ENCODE measurements around the gene SLC13A4.
"Not testable (repeated sequence)": the region's sequence is repeated elsewhere in the genome, so short reads cannot be mapped to it uniquely, and the experiment has no call there.

Gene SLC13A4, protein sequence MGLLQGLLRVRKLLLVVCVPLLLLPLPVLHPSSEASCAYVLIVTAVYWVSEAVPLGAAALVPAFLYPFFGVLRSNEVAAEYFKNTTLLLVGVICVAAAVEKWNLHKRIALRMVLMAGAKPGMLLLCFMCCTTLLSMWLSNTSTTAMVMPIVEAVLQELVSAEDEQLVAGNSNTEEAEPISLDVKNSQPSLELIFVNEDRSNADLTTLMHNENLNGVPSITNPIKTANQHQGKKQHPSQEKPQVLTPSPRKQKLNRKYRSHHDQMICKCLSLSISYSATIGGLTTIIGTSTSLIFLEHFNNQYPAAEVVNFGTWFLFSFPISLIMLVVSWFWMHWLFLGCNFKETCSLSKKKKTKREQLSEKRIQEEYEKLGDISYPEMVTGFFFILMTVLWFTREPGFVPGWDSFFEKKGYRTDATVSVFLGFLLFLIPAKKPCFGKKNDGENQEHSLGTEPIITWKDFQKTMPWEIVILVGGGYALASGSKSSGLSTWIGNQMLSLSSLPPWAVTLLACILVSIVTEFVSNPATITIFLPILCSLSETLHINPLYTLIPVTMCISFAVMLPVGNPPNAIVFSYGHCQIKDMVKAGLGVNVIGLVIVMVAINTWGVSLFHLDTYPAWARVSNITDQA

DNA sequence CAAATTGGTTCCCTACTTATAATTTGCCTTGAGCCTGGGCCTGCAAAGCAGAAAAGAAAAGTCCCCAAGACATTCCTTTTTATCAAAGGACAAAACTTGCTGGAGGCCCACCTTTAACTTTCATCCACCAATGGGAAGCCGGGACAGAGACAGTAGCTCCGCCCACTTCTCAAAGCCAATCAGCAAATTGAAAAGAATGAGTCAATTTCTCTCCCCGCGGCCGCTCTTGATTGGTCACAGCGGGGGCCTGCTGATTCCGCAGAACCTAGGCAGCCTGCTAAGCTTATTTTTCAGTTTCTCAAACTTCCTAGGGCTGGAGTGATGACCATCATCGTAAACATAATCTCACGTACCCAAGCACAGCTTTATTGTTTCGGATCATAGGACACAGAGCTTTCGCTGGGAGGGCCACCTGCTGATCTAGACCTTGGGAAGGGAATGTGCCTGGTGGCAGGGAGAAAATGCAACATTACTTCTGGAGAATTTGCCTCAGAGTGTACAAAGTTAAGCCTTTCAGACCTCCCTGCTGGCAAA, at the start of gene SLC13A4:
TSS of gene SLC13A4 (minus strand) at position 51 of the 534 bp plus-strand sequence. CDS start 690 bp downstream, outside the sequence.
- in situ Hi-C loops (cut with MboI; ENCODE audit: low sequenced_read_pairs): no loop called here

DNA sequence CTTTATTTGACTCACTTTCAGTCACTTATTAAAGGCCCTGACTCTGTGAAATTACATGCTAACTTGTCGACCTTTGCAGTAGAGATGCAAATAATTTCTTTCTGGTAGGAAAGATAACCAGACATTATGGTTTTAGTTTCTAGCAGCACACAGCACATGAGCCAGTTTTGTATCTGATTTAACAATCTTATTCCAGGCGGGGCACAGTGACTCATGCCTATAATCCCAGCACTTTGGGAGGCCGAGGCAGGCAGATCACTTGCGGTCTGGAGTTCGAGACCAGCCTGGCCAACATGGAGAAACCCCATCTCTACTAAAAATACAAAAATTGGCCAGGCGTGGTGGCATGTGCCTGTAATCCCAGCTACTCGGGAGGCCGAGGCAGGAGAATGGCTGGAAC, 47.9 kb upstream of the SLC13A4 start:
- in situ Hi-C loops (cut with MboI; ENCODE audit: low sequenced_read_pairs): not testable (repeated sequence)

DNA sequence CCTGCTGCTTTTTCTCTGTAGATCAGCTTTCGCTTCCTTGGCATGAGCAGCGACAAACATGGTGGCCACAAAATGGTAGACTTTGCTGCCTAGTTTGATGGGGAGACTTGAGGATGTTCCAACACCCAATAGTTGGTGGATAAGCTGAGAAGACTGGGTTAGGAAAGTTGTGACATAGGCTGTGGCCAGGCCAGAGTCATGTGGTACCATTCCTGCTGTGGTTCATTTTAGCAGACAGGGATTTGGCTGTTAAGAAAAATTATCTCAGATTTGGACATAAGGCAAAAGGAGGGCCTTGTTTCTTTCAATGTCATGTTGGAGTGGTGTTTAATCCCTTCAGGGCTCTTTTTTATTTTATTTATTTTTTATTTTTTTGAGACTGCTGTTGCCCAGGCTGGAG, 47.2 kb upstream of the SLC13A4 start:
- in situ Hi-C loops (cut with MboI; ENCODE audit: low sequenced_read_pairs): no loop called here

DNA sequence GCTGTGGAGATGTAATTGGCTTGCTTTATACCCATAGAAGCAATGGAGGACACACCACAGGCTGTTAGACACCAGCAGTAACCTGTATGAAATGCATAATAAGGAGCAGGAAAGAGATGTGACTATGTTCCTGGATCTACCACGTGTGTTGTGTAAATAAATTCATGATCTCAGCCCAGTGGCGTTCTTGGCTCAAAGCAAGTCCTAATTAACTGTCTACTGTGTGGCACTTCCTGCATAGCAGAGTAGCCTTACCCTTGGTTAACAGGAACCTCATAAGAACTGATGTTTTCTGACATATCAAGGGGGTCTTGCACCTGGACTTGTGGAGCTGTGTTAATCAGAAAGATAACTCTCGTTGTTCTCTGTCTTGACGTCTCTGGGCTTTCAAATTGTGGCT, 46.3 kb upstream of the SLC13A4 start:
- in situ Hi-C loops (cut with MboI; ENCODE audit: low sequenced_read_pairs): no loop called here

DNA sequence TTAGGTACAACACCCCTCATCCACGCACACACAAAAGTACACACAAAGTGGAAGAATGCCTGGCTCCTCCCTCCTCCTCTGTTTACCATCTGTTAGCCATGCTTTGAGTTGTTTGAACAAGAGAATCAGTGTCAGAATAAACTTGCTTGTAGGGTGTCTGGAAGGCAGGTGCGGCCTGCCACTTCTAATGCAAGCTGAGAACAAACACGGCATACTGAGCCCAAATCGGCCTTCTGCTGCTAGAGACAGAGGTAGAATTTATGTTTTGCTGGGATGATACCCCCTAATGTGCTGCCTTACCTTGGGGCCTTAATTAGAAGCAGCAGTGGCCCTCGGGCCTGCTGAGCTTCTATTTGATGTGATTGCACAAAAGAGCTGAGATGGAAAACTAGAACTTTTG, 45.5 kb upstream of the SLC13A4 start:
- in situ Hi-C loops (cut with MboI; ENCODE audit: low sequenced_read_pairs): no loop called here

DNA sequence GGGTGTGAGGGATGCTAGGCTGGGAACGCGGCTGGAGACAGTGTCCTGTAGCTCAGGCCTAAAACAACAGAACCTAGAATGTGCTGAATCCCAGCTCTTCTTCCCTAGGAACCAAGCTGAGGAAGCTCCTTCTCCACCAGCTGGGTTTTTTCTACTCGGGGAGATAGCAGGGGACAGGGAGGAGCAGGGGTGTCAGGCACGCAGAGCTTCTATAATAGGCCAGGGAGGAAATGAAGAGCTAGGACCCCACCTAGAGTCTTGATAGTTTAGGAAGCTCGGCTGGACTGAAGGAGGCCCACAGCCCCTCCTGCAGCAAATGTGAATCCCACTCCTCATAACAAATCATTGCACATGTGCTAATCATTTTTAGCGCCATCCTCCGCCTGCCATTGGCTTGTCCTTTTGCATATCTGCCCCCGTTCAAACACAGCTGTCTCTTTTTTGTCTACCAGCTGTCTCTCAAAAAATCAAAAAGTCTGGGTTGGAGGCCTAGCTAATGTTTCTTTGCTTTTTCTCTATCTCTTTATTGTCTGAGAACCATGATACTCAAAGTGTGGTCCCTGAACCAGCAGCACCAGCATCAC, 44.7 kb upstream of the SLC13A4 start:
- in situ Hi-C loops (cut with MboI; ENCODE audit: low sequenced_read_pairs): no loop called here

DNA sequence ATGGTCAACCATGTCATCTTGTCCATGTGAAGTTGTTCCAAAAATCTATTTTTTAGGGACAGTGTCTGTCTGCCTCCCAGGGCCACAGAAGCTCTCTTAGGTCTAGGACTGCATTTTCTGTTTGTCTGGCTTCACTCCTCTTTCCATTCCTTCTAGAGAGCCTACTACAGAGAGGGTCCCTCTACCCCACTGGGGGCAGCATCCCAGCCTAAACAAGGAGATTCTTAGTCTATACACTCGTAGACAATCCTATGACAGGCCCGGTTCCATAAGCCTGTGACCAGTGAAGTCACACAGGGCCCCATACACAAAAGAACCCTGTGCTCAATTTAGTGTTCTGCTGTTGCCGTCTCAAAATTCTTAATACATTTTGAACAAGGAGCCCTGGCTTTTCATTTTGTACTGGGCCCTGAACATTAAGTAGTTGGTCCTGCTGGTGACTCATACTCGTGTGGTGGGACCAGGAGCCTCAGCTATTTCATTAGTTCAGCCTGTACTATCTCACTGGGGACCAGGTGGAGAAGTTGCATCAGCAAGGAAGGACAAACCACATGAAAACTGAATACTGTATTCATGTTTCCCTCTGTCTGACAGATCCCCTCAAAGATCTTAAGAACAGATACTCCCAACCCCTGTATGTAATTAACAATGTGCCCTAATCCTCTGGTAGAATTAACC, 44.1 kb upstream of the SLC13A4 start:
- in situ Hi-C loops (cut with MboI; ENCODE audit: low sequenced_read_pairs): no loop called here

DNA sequence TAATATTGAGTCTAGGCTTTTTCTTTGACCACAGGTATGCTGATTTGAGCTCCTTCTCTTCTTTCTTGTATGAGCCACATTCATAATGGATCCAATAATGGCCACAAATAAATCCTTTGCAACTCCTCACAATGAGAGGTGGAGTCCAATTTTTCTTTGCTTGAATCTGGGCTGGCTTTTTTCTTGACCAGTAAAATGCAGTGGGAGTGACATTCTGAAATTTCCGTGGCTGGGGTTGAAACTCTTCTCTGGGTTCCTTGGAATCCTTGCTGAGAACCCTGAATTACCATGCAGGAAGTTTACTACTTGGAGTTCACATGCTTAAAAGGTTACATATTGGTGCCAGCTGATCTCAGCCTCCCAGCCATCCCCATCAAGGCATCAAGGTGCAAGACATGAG, 43.1 kb upstream of the SLC13A4 start:
- in situ Hi-C loops (cut with MboI; ENCODE audit: low sequenced_read_pairs): no loop called here

DNA sequence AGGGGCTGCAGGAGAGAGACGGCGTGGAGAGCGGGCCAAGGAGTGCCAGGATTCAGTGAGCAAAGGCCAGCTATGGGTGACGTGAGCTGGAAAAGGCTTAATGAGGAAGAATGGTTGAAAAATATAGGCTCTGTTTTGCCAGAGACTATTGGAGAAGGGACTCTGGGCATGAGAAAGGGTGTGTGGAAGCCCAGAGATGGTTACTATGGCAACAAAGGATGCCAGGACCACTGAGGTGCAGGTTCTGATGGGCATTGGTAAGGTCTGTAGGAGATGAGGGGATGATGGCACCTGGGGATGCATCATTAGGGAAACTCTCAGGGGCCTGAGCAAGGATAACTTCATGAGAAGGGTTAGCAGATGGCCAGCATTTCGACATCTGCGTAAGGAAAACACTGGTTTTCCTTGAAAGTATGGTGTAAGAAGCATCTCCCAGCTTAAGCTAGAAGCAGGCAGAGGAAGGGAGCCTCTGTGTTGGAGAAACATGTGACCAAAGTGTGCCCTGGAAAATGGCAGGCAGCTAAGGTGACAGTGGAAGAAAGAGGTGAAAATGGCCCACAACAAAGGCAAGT, 42.2 kb upstream of the SLC13A4 start:
- in situ Hi-C loops (cut with MboI; ENCODE audit: low sequenced_read_pairs): no loop called here

DNA sequence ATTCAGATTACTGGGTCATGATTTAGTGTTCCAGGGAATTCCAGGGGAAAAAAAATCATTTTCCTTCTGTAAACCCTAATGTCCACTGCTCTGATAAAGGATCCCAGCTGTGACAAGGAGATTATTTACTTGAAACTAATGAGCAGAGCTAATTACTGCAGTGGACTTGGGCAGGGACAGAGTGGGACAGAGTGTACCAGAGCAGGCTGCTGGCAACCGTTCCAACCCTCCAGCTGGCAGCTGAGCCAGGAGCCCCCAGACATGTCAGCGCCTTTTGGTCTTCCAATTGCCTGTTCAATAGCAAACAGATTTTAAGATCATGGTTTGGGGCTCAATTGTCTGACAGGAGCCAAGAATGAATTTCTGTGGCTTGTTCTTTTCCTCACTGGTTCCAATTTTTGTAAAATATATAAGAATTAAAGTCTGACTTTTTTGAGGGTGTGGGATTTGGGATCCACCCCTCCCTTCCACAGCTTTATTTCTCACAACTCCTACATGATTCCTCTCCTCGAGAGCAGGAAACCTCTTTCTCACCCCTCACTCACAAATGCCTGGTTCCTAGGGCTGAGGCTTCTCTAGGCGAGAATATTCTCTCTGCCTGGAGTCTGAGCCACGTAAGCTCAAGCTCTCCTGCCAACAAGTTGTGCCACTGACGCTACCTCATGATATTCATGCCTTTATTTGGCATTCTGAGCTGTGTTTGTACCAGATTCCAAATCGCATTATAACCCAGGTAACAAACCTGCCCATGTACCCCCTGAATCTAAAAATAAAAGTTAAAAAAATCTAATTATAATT, 41.2 kb upstream of the SLC13A4 start:
- in situ Hi-C loops (cut with MboI; ENCODE audit: low sequenced_read_pairs): no loop called here

DNA sequence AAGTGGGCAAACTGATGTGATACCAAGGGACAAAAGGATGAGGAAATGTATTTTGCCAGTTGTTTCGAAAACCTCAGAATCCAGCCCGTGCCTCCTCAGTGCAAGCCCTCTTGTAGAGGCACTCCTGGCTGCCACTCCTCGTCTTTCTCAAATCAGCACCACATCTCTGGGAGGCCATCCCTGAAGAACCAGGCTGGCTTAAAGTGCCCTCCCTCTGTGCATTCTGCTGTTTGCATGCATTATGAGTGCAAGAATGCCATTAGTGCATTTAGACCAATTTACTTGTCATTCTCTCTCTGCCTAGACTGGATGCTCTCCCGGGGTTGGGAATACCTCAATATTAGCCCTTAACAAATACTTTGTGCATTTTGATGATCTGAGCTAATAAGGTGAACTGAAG, 40.5 kb upstream of the SLC13A4 start:
- in situ Hi-C loops (cut with MboI; ENCODE audit: low sequenced_read_pairs): no loop called here

DNA sequence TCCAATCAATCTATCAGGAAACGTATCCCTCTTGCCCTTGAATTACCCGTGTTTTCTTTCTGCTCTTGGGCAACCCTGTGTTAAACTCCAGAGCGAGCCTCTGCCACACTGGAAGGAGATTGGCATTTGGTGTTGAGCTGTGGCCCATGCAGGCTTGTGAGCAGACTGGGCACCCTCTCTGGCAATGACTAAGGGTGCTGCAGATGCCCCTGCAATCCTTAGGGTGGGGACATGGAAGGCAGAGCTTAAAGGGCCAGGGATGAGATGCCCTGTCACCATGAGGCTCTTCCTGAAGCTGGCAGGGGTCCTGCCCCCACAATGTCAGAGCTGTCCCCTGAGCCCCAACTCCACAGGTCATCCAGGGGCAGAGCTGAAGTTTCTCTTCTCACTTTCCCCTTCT, 40.1 kb upstream of the SLC13A4 start:
- in situ Hi-C loops (cut with MboI; ENCODE audit: low sequenced_read_pairs): no loop called here

DNA sequence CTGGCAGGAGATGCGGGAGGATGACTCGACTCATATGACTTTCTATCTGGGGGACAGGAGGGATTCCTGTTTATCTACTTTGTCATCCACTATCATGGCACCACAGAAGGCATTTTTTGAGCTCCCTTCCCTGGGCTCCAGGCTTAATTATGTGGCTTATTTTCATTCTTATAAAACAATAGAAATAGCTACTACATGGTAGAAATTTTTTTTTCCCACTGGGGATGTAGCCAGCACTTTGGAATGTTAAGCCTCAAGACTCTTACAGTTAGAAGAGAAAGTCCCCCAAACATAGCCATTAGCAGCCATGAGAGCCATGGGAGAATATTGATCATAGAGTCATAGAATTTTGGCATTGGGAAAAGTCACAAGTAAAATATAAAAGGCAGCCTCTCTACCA, 35.3 kb upstream of the SLC13A4 start:
- in situ Hi-C loops (cut with MboI; ENCODE audit: low sequenced_read_pairs): no loop called here

DNA sequence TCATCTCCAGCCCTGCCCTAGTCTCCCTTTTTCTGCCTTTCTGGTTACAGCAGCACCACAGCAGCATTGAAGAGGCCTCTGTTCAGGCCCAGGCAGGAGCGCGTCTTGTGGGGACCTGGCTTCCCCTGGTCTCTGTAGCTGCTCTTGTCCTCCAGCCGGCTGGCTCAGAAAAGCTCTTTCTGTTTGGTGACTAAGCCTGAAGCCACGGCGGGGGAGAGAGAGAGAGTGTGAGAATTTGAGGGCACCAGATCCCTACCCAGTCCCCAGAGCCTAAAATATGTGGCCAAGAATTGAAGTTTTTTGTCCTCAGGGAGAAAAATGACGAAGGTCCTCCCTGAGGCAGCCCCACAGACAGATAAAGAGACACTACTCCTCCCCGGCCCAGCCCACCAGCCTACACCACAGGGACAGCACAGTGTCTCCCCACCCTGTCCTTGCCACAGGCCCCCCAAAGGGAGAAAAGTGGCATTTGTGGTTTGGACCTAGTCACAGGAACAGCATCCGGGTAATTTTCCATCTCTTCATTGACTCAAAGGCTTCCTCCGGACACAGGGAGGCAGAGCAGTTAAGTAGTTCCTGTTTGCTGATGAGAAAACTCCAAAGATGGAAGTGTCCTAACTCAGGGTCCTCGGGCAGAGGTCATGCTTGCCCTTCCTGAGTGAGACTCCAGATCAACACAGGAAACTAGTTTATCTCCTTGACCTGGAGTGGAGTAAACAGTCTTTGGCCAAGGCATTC, 33.9 kb upstream of the SLC13A4 start:
- in situ Hi-C loops (cut with MboI; ENCODE audit: low sequenced_read_pairs): no loop called here

DNA sequence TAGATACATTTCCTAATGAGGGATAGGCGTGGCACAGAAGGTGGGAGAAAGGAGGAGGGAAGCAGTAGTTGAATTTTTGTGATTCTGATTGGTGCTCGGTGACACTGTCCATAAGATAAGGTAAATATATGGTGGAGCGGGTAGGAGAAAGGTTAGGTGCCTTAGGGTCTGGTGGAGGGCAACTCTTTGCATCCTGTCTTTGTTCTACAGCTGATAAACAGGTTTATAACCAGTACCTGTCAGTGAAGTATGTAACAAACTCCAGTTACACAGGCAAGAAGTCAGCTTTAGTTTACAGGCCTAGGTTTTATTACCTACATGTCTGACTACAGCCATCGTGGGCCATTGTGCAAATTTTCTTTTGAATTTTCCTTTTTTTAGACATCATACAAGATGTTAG, 31.5 kb upstream of the SLC13A4 start:
- in situ Hi-C loops (cut with MboI; ENCODE audit: low sequenced_read_pairs): no loop called here

DNA sequence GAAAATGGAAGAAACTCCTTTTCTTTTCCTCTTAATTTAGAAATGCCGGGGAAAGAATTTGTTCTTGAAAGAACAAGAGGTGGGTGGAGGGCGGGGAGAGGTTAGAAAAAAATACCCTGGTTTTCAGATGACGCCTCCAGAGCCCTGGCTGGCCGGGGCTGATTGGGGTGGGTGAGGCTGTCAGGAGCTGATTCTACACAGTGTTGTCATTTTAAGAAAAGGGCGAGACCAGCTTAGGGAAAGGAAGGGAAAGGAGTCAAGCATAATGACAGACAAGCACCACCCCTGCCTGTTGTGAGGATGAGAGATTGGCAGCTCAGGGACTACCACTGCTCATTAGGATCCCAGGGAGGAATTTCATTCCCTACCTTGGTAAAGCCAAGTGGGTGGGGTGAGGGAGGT, 30.5 kb upstream of the SLC13A4 start:
- in situ Hi-C loops (cut with MboI; ENCODE audit: low sequenced_read_pairs): no loop called here

DNA sequence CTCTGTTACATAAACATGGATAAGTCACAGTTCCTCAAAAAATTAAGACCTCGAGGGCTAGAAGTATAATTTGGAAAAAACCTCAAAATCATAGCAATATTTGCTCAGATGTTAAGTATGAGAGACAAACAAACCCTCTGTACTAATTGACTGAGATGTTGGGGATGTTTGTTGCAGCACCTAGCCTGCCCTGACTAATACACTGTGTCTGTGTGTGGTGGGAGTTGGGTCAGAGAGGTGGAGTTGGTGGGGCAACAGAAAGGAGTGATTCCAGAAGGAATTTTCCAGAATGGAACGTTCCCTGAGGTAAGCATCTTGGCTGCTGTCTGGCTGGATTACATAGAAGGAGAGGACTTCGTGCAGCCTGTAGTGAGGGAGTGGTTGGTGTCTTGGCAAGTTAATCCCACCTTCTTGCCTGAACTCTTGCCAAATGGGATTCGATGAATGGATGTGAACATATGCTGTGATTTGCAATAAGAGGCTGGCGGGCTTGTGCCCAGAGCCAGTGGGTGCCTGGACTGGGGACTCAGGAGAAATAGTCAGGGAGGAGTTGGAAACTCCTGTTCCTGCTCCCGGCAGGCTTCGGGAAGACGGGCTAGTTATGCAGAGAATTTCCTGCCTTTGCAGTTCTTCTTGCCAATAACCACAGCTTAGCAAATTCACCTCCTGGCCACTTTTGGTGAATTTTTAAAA, 29.9 kb upstream of the SLC13A4 start:
- in situ Hi-C loops (cut with MboI; ENCODE audit: low sequenced_read_pairs): no loop called here

DNA sequence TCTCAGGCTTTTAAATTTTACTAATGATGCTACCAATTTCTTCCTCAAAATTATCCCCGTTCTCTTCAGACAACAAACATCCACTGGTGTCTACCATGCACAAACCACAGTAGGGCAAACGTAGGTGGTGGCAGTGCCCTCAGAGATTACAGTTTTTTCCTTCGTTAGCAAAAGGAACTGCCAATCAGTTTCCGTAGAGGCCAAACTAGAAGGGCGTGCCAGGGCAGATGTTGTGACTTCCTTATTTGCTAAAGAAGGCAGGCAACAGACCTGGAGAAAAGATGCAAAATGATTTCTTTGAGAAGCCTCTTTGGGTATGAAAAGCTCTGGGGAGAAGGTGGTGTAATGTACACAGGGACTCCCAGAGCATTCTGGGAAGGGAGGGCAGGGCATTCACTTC, 28.2 kb upstream of the SLC13A4 start:
- in situ Hi-C loops (cut with MboI; ENCODE audit: low sequenced_read_pairs): no loop called here

DNA sequence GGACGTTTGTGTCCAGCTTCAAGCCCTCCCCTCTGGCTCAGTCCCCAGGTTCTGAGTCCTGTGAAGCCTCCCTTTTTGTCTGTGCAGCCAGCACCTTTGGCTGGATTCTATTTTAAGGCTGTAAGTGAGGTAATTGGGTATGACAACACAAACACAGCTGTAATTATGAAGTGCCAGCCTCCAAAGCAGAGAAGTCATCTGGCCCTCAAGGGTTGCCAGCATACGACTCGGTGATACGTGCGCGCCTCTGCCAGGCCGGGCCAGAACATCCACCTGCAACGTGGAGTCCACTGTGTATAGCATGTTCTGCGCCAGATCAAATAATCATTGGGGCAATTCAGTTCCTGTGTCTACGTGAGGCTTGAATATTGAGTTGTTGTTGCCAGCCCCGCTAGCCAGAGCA, 27.4 kb upstream of the SLC13A4 start:
- in situ Hi-C loops (cut with MboI; ENCODE audit: low sequenced_read_pairs): no loop called here

Measured in HL-60/S4 treated with phorbol 12-myristate 13-acetate at 8.2 ng/mL for 4 days and 3 days (cell line).